A549 (cell line): ENCODE data around the gene DPY19L1.

ENCODE experiments used
- BHLHE40 ChIP-seq: IDR thresholded peaks from 2 replicates; pipeline ENCODE4 v1.6.1; 2012; ENCODE audit warnings: low read depth, low read length, inconsistent platforms
- EHMT2 ChIP-seq: fragments of 200-600 bp; sonication (generic); IDR thresholded peaks from 2 replicates; pipeline ENCODE4 v1.6.1; 2016; ENCODE audit warnings: antibody characterized with exemption, low read depth, mild to moderate bottlenecking, moderate library complexity
- EP300 ChIP-seq, 2 experiments: fragments of >200 bp; sonication (Bioruptor Twin); formaldehyde crosslinking; IDR thresholded peaks; 2 replicates in 1 of 2; 3 replicates in 1 of 2; pipeline ENCODE4 v1.6.1; 2016 to 2017
- ESRRA ChIP-seq: fragments of 150-350 bp; IDR thresholded peaks from 2 replicates; pipeline ENCODE4 v1.6.1; 2014; ENCODE audit warnings: mild to moderate bottlenecking, low read length, borderline replicate concordance
- JUN ChIP-seq, 2 experiments: fragments of >200 bp; sonication (Bioruptor Twin); formaldehyde crosslinking; IDR thresholded peaks; 2 replicates in 1 of 2; 3 replicates in 1 of 2; pipeline ENCODE4 v1.6.1; 2016 to 2017
- KDM1A ChIP-seq: fragments of 200-600 bp; sonication (generic); IDR thresholded peaks from 2 replicates; pipeline ENCODE4 v1.6.1; 2016; ENCODE audit warnings: low read depth, mild to moderate bottlenecking
- MAZ ChIP-seq: fragments of 150-350 bp; IDR thresholded peaks from 2 replicates; pipeline ENCODE4 v1.6.1; 2014; ENCODE audit warnings: antibody characterized with exemption, low read depth, low read length, borderline replicate concordance
- MYC ChIP-seq: IDR thresholded peaks from 2 replicates; pipeline ENCODE4 v1.6.1; 2012; ENCODE audit warnings: mild to moderate bottlenecking, inconsistent platforms, low read length, improper control_type of control experiment, borderline replicate concordance
- POLR2A ChIP-seq: IDR thresholded peaks from 2 replicates; pipeline ENCODE4 v1.6.1; 2012; ENCODE audit warnings: mild to moderate bottlenecking, low read length
- POLR2AphosphoS2 ChIP-seq: conservative IDR thresholded peaks from 2 replicates; pipeline ENCODE4 v1.6.1; 2012; ENCODE audit warnings: low read length, improper control_type of control experiment, inconsistent platforms
- RFX5 ChIP-seq: fragments of 450-650 bp; IDR thresholded peaks from 2 replicates; pipeline ENCODE4 v1.7.1; 2014; ENCODE audit warnings: antibody characterized with exemption, mild to moderate bottlenecking, moderate library complexity
- TP53 ChIP-seq: fragments of 250-450 bp; sonication (Bioruptor Pico); IDR thresholded peaks from 2 replicates; pipeline ENCODE4 v1.5.0; 2021; ENCODE audit warnings: mild to moderate bottlenecking, moderate library complexity
- USF2 ChIP-seq: fragments of 450-650 bp; IDR thresholded peaks from 2 replicates; pipeline ENCODE4 v1.6.1; 2014; ENCODE audit warnings: antibody characterized with exemption
- TF ChIP-seq, protein P1 (sequence below): fragments of >200 bp; sonication (Bioruptor Twin); formaldehyde crosslinking; IDR thresholded peaks from 3 replicates; pipeline ENCODE4 v1.5.1; 2016

DNA sequence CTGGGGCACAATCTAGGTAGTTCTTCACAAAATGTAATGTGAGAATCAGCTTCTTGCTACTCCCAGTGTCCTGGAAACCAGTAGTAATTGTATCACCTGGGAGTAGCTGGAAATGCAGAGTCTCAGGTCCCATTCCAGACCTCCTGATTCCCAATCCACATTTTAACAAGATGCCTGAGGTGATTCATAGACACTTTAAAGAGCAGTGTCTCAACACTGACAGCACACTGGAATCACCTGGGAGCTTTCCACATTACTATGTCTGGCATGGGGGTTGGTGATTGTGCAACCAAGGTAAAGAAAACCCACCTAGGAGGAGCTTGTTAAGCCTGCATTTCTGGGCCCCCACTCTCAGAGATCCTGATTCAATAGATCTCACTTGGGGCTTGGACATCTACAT lies 11.1 kb downstream of the DPY19L1 start:
- no peak for TF ChIP-seq POLR2AphosphoS2
- TF ChIP-seq USF2: no peak
- TF ChIP-seq, protein P1, sequence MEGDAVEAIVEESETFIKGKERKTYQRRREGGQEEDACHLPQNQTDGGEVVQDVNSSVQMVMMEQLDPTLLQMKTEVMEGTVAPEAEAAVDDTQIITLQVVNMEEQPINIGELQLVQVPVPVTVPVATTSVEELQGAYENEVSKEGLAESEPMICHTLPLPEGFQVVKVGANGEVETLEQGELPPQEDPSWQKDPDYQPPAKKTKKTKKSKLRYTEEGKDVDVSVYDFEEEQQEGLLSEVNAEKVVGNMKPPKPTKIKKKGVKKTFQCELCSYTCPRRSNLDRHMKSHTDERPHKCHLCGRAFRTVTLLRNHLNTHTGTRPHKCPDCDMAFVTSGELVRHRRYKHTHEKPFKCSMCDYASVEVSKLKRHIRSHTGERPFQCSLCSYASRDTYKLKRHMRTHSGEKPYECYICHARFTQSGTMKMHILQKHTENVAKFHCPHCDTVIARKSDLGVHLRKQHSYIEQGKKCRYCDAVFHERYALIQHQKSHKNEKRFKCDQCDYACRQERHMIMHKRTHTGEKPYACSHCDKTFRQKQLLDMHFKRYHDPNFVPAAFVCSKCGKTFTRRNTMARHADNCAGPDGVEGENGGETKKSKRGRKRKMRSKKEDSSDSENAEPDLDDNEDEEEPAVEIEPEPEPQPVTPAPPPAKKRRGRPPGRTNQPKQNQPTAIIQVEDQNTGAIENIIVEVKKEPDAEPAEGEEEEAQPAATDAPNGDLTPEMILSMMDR: no peak
- no peak for TF ChIP-seq MAZ
- TF ChIP-seq JUN (IDR thresholded peaks at IDR 0.05): no peak
- no peak for TF ChIP-seq BHLHE40
- no peak for TF ChIP-seq POLR2A
- no peak for TF ChIP-seq EHMT2
- no peak for TF ChIP-seq TP53 (CRISPR knock-in tag)
- TF ChIP-seq EP300 (IDR thresholded peaks at IDR 0.05): no peak
- no peak for TF ChIP-seq KDM1A
- no peak for TF ChIP-seq ESRRA
- no peak for TF ChIP-seq RFX5
- TF ChIP-seq MYC: no peak
